Activated CD8-positive, alpha-beta T cell treated with anti-CD3 and anti-CD28 coated beads for 36 hours (primary cell): ENCODE results near the gene SYNDIG1L. TPM values are rescaled to one million over a fixed set of nuclear protein-coding genes. Genes with fewer than 3 reads are reported as not detected.

Source experiments
- ATAC-seq: fragments of 200-7000 bp; cut with Tn5 transposase; one replicate; pipeline ENCODE4 v1.10.0; 2021; ENCODE audit warnings: mild to moderate bottlenecking, moderate library complexity
- CTCF ChIA-PET: fragments of 350-600 bp; sonication (Branson Sonifier 250); formaldehyde crosslinking; loops from one replicate; lab custom pipeline; 2021; ENCODE audit warnings: antibody characterized with exemption; lab: Charles Lee
- POLR2A ChIA-PET: fragments of 350-600 bp; sonication (Branson Sonifier 250); formaldehyde crosslinking; loops from one replicate; lab custom pipeline; 2021; ENCODE audit warnings: antibody characterized with exemption; lab: Charles Lee
- DNase-seq: peaks from one replicate; pipeline ENCODE4 v3.0.0-alpha.2; 2020
- H3K27ac Mint-ChIP-seq: one replicate; pipeline ENCODE4 v1.8.0; 2021; ENCODE audit warnings: mild to moderate bottlenecking, mixed read lengths
- H3K27me3 Mint-ChIP-seq: one replicate; pipeline ENCODE4 v1.8.0; 2021; ENCODE audit warnings: mixed read lengths
- H3K36me3 Mint-ChIP-seq: one replicate; pipeline ENCODE4 v1.8.0; 2021; ENCODE audit warnings: low read depth, mixed read lengths
- H3K4me1 Mint-ChIP-seq: one replicate; pipeline ENCODE4 v1.8.0; 2021; ENCODE audit warnings: low read depth, mixed read lengths
- H3K4me3 Mint-ChIP-seq: one replicate; pipeline ENCODE4 v1.8.0; 2021; ENCODE audit warnings: mild to moderate bottlenecking, moderate library complexity, mixed read lengths
- H3K9me3 Mint-ChIP-seq: one replicate; pipeline ENCODE4 v1.8.0; 2021; ENCODE audit warnings: mixed read lengths
- intact Hi-C: fragments of 100-400 bp; cut with micrococcal nuclease; formaldehyde crosslinking; loops from one replicate; pipeline ENCODE4 v1.10.0; 2022
- total RNA-seq, 2 experiments: library from RNA; stranded (reverse); gene quantifications; one replicate each; pipeline ENCODE4 v1.2.3, GENCODE V29; 2021
- TF ChIP-seq, protein P1 (sequence below): fragments of 200-600 bp; IDR thresholded peaks from one replicate; pipeline ENCODE4 v1.8.0; 2022; ENCODE audit warnings: antibody characterized with exemption, mild to moderate bottlenecking

SYNDIG1L gene
- total RNA-seq, 2 experiments from 2014 or later, result not detected

- ChIA-PET CTCF (no interaction called here), POLR2A (no interaction called here)
- no peak overlapping the region for H3K4me3 Mint-ChIP-seq
- ATAC-seq, result no peak
- intact Hi-C loops, result no loop called here
- no peak for DNase-seq
- H3K27ac Mint-ChIP-seq, result no peak overlapping the region
- TF ChIP-seq, protein P1, sequence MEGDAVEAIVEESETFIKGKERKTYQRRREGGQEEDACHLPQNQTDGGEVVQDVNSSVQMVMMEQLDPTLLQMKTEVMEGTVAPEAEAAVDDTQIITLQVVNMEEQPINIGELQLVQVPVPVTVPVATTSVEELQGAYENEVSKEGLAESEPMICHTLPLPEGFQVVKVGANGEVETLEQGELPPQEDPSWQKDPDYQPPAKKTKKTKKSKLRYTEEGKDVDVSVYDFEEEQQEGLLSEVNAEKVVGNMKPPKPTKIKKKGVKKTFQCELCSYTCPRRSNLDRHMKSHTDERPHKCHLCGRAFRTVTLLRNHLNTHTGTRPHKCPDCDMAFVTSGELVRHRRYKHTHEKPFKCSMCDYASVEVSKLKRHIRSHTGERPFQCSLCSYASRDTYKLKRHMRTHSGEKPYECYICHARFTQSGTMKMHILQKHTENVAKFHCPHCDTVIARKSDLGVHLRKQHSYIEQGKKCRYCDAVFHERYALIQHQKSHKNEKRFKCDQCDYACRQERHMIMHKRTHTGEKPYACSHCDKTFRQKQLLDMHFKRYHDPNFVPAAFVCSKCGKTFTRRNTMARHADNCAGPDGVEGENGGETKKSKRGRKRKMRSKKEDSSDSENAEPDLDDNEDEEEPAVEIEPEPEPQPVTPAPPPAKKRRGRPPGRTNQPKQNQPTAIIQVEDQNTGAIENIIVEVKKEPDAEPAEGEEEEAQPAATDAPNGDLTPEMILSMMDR, result no peak
- no peaks in the 10 kb centered on the region for H3K4me1 Mint-ChIP-seq
- H3K27me3 Mint-ChIP-seq, result peaks cover 7% of the 10 kb centered on the region
- H3K9me3 Mint-ChIP-seq, result no peaks in the 10 kb centered on the region
- H3K36me3 Mint-ChIP-seq, result no peaks in the 10 kb centered on the region
These were observed 13.3 kb downstream of the SYNDIG1L start for GRCh38 chr14:74412753-74413152.

DNA sequence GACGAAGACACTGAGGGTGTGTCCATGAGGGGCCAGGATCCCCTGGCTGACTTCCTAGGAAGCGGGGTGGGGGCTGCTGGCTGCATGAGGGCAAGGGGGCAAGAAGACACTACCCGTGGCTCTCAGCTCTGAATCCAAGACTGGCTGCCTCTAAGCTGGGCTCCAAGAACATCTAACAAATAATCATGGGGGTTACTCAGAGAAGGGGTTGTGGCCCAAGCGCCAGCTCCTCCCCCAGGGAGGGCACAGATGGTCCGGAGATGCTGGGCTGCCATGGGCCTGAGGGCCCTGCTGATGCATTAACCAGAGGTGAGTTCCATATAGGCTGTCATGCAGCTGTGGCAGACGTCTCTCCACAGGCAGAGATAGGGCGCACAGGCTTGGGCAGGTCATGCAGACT is 14.3 kb downstream of the SYNDIG1L start:
- intact Hi-C loops, result no loop called here
- H3K27me3 Mint-ChIP-seq, result peaks cover 7% of the 10 kb centered on the region
- H3K36me3 Mint-ChIP-seq, result no peaks in the 10 kb centered on the region
- no peak overlapping the region for H3K27ac Mint-ChIP-seq
- ATAC-seq (no peak), DNase-seq (no peak)
- CTCF ChIA-PET, result no interaction called here
- POLR2A ChIA-PET, result no interaction called here
- no peak overlapping the region for H3K4me3 Mint-ChIP-seq
- TF ChIP-seq, protein P1, result no peak
- H3K4me1 Mint-ChIP-seq, result no peaks in the 10 kb centered on the region
- H3K9me3 Mint-ChIP-seq, result no peaks in the 10 kb centered on the region

- TF ChIP-seq, protein P1, result no peak
- ChIA-PET CTCF (no interaction called here), POLR2A (no interaction called here)
- no peaks in the 10 kb centered on the region for H3K9me3 Mint-ChIP-seq
- no peaks in the 10 kb centered on the region for H3K4me1 Mint-ChIP-seq
- H3K4me3 Mint-ChIP-seq, result no peak overlapping the region
- peaks cover 3% of the 10 kb centered on the region for H3K27me3 Mint-ChIP-seq
- DNase-seq (no peak), ATAC-seq (no peak)
- H3K36me3 Mint-ChIP-seq, result no peaks in the 10 kb centered on the region
- H3K27ac Mint-ChIP-seq, result no peak overlapping the region
- intact Hi-C loops, result no loop called here
These were observed 16.6 kb downstream of the SYNDIG1L start for GRCh38 chr14:74409441-74409840.

DNA sequence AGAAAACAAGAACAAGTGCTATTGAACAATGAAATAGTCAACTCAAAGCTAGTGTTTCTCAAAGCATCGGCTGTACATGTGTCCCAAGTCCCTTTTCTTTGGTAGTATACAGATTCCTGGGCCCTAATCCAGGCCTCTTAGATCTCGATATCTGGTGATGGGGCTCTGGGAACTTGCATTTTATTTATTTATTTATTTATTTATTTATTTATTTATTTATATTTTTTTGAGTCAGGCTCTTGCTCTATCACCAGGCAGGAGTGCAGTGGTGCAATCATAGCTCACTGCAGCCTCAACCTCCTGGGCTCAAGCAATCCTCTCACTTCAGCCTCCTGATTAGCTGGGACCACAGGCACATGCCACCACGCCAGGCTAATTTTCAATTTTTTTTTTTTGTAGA is 17.1 kb downstream of the SYNDIG1L start:
- Mint-ChIP-seq H3K36me3 (no peaks in the 10 kb centered on the region), H3K9me3 (no peaks in the 10 kb centered on the region), H3K4me3 (no peak overlapping the region), H3K4me1 (no peaks in the 10 kb centered on the region), H3K27ac (no peak overlapping the region), H3K27me3 (no peaks in the 10 kb centered on the region)
- no peak for ATAC-seq
- ChIA-PET CTCF (no interaction called here), POLR2A (no interaction called here)
- no peak for DNase-seq
- TF ChIP-seq, protein P1, result no peak
- intact Hi-C loops, result no loop called here

DNA sequence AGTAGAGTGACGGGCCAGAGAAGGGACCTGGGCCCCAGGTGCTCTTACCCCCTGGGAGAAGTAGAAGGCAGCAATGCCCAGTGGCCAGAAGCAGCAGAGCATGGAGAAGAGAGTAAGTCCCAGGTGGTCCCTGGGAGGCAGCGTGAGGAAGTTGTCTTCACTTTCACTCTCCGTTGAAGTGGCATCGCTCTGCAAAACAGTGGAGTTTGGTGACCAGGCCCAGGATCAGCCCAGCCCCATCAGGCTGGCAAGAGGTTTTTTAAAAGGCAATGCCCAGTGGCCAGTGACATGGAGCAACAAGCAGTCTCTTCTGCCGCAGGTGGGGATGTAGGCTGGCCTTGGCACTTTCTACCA is 18.2 kb downstream of the SYNDIG1L start:
- H3K4me3 Mint-ChIP-seq, result no peak overlapping the region
- no peaks in the 10 kb centered on the region for H3K36me3 Mint-ChIP-seq
- ATAC-seq, result no peak
- POLR2A ChIA-PET, result no interaction called here
- no peaks in the 10 kb centered on the region for H3K27me3 Mint-ChIP-seq
- H3K9me3 Mint-ChIP-seq, result no peaks in the 10 kb centered on the region
- CTCF ChIA-PET, result no interaction called here
- intact Hi-C loops, result no loop called here
- H3K27ac Mint-ChIP-seq, result no peak overlapping the region
- TF ChIP-seq, protein P1, result no peak
- DNase-seq, result no peak
- peaks cover 1% of the 10 kb centered on the region for H3K4me1 Mint-ChIP-seq
